SK-N-SH (cell line): Measurements from ENCODE around the gene PPARD. TPM values are rescaled to one million over a fixed set of nuclear protein-coding genes. Genes with fewer than 3 reads are reported as not detected.

Experiments used
- CTCF ChIA-PET: fragments of 300-600, 350-600 bp; formaldehyde crosslinking; extraction: SDS; loops from one replicate; lab custom pipeline; 2021; lab: Yijun Ruan, JAX
- POLR2A ChIA-PET: fragments of 350-600 bp; sonication (Branson Sonifier 250); formaldehyde crosslinking; extraction: SDS; loops from one replicate; lab custom pipeline; 2020; ENCODE audit warnings: antibody characterized with exemption, inconsistent platforms; lab: Yijun Ruan, JAX
- DNase-seq: peaks from one replicate; pipeline ENCODE4 v3.0.0; 2012
- H2AFZ ChIP-seq: fragments of 200-600 bp; sonication (generic); 2 replicates; pipeline ENCODE4 v1.8.1; 2016; ENCODE audit warnings: antibody characterized with exemption, mild to moderate bottlenecking, low read depth
- H3F3A ChIP-seq: fragments of 200-600 bp; sonication (generic); replicated peaks from 2 replicates; pipeline ENCODE3; 2016; ENCODE audit warnings: antibody characterized with exemption, mild to moderate bottlenecking; ENCODE audit not compliant: insufficient read depth
- H3K27ac ChIP-seq, 2 experiments: fragments of 200-500 bp in 1 of 2; fragments of 200-600 bp in 1 of 2; sonication (Bioruptor generic) in 1 of 2; sonication (generic), shearing (Covaris generic) in 1 of 2; 2 replicates each; pipeline versions ENCODE4 v1.5.1 to v1.6.1; 2014 to 2016; ENCODE audit warnings: low read depth in 2 of 2, inconsistent platforms in 1 of 2, low read length in 1 of 2, mild to moderate bottlenecking in 1 of 2, mixed read lengths in 1 of 2
- H3K27me3 ChIP-seq: fragments of 200-600 bp; sonication (generic), shearing (Covaris generic); 2 replicates; pipeline ENCODE4 v1.6.1; 2016; ENCODE audit warnings: mixed run types; ENCODE audit not compliant: insufficient read depth
- H3K36me3 ChIP-seq, 2 experiments: fragments of 200-500 bp in 1 of 2; fragments of 200-600 bp in 1 of 2; sonication (Bioruptor generic) in 1 of 2; sonication (generic) in 1 of 2; replicated peaks in 1 of 2; 2 replicates each; pipeline versions ENCODE3 to v1.5.1; 2014 to 2016; ENCODE audit warnings: low read length in 1 of 2, mild to moderate bottlenecking in 1 of 2; ENCODE audit not compliant: insufficient read depth in 2 of 2, control insufficient read depth in 1 of 2
- H3K4me1 ChIP-seq, 2 experiments: fragments of 200-500 bp in 1 of 2; fragments of 200-600 bp in 1 of 2; sonication (Bioruptor generic) in 1 of 2; sonication (generic), shearing (Covaris generic) in 1 of 2; 2 replicates each; pipeline versions ENCODE4 v1.5.1 to v1.6.1; 2014 to 2016; ENCODE audit warnings: low read depth in 1 of 2, low read length in 1 of 2, mixed run types in 1 of 2; ENCODE audit not compliant: insufficient read depth in 2 of 2, control insufficient read depth in 1 of 2
- H3K4me2 ChIP-seq: fragments of 200-600 bp; sonication (generic), shearing (Covaris generic); 2 replicates; pipeline ENCODE4 v1.6.1; 2017; ENCODE audit warnings: mixed run types
- H3K4me3 ChIP-seq, 2 experiments: fragments of 200-500 bp in 1 of 2; fragments of 200-600 bp in 1 of 2; sonication (Bioruptor generic) in 1 of 2; sonication (generic), shearing (Covaris generic) in 1 of 2; 2 replicates each; pipeline versions ENCODE4 v1.5.1 to v1.8.1; 2014 to 2016; ENCODE audit warnings: low read depth in 2 of 2, inconsistent platforms in 1 of 2, low read length in 1 of 2, mild to moderate bottlenecking in 1 of 2, mixed read lengths in 1 of 2, moderate library complexity in 1 of 2
- H3K79me2 ChIP-seq: fragments of 200-600 bp; sonication (generic); 2 replicates; pipeline ENCODE4 v1.8.1; 2017; ENCODE audit warnings: mild to moderate bottlenecking; ENCODE audit not compliant: insufficient read depth
- H3K9ac ChIP-seq: fragments of 200-600 bp; sonication (generic); 2 replicates; pipeline ENCODE4 v1.6.1; 2017; ENCODE audit warnings: mixed run types
- H3K9me2 ChIP-seq: fragments of 200-600 bp; sonication (generic); 2 replicates; pipeline ENCODE4 v1.6.1; 2017; ENCODE audit warnings: mixed run types
- H3K9me3 ChIP-seq: fragments of 200-600 bp; sonication (generic); 2 replicates; pipeline ENCODE4 v1.6.1; 2017; ENCODE audit warnings: mixed run types, mild to moderate bottlenecking, moderate library complexity
- H4K20me1 ChIP-seq: fragments of 200-600 bp; sonication (generic); 2 replicates; pipeline ENCODE4 v1.6.1; 2017; ENCODE audit warnings: mild to moderate bottlenecking, mixed run types; ENCODE audit not compliant: insufficient read depth
- ELF1 ChIP-seq: IDR thresholded peaks from 2 replicates; pipeline ENCODE4 v1.4.0; 2012
- FOXJ3 ChIP-seq: sonication (generic); formaldehyde crosslinking; IDR thresholded peaks from 2 replicates; pipeline ENCODE4 v1.5.1; 2020; ENCODE audit warnings: mild to moderate bottlenecking, missing genetic modification reagents
- GABPA ChIP-seq: IDR thresholded peaks from 2 replicates; pipeline ENCODE4 v1.4.0; 2012; ENCODE audit warnings: low read depth, mild to moderate bottlenecking
- GATA2 ChIP-seq: sonication (generic); formaldehyde crosslinking; IDR thresholded peaks from 2 replicates; pipeline ENCODE4 v1.5.0; 2020; ENCODE audit warnings: mild to moderate bottlenecking, missing genetic modification reagents
- JUND ChIP-seq: IDR thresholded peaks from 2 replicates; pipeline ENCODE4 v1.4.0; 2012
- MEF2A ChIP-seq: IDR thresholded peaks from 2 replicates; pipeline ENCODE4 v1.4.0; 2012; ENCODE audit warnings: low read depth, borderline replicate concordance
- NFIC ChIP-seq: IDR thresholded peaks from 2 replicates; pipeline ENCODE4 v1.4.0; 2012; ENCODE audit warnings: borderline replicate concordance
- RAD21 ChIP-seq: IDR thresholded peaks from 2 replicates; pipeline ENCODE4 v1.6.1; 2012; ENCODE audit warnings: mild to moderate bottlenecking, low read length
- SIN3A ChIP-seq: IDR thresholded peaks from 2 replicates; pipeline ENCODE4 v1.6.1; 2012; ENCODE audit warnings: low read depth, mild to moderate bottlenecking, low read length, moderate library complexity, borderline replicate concordance
- SMC3 ChIP-seq: IDR thresholded peaks from 2 replicates; pipeline ENCODE4 v1.6.1; 2012; ENCODE audit warnings: low read depth, low read length, improper control_type of control experiment
- TAF1 ChIP-seq: IDR thresholded peaks from 2 replicates; pipeline ENCODE4 v1.6.1; 2012; ENCODE audit warnings: low read depth, mild to moderate bottlenecking, low read length, moderate library complexity, borderline replicate concordance
- TCF12 ChIP-seq: IDR thresholded peaks from 2 replicates; pipeline ENCODE4 v1.4.0; 2012
- YY1 ChIP-seq: IDR thresholded peaks from 2 replicates; pipeline ENCODE4 v1.4.0; 2012; ENCODE audit warnings: low read depth, mild to moderate bottlenecking
- WGBS: methylation state at CpG from one replicate; pipeline ENCODE4 v1.1.6; 2017; ENCODE audit warnings: low lambda C conversion rate; 5-methylcytosine and 5-hydroxymethylcytosine counted together
- polyA plus RNA-seq, 3 experiments: library from polyadenylated mRNA; depleted of rRNA; stranded (reverse); fragments of >200 nt; gene quantifications; 2 replicates each; pipeline ENCODE4 v1.2.3, GENCODE V29; 2012
- TF ChIP-seq, protein P1 (sequence below): IDR thresholded peaks from 2 replicates; pipeline ENCODE4 v1.6.1; 2012; ENCODE audit warnings: mild to moderate bottlenecking, low read depth, low read length, moderate library complexity
- TF ChIP-seq, protein P2 (sequence below): IDR thresholded peaks from 2 replicates; pipeline ENCODE4 v1.4.0; 2012; ENCODE audit warnings: low read depth, borderline replicate concordance
- TF ChIP-seq, protein P3 (sequence below): IDR thresholded peaks from 2 replicates; pipeline ENCODE4; 2012
- TF ChIP-seq, protein P4 (sequence below): IDR thresholded peaks from 2 replicates; pipeline ENCODE4 v1.4.0; 2012; ENCODE audit warnings: low read depth
- TF ChIP-seq, protein P5 (sequence below): fragments of 150-350 bp; IDR thresholded peaks from 2 replicates; pipeline ENCODE4 v1.6.1; 2016; ENCODE audit warnings: mild to moderate bottlenecking, low read depth, low read length

PPARD gene
- polyA plus RNA-seq, 1 of the 3 experiments (the other 2 are of a cell fraction), result 13.3 TPM

DNA sequence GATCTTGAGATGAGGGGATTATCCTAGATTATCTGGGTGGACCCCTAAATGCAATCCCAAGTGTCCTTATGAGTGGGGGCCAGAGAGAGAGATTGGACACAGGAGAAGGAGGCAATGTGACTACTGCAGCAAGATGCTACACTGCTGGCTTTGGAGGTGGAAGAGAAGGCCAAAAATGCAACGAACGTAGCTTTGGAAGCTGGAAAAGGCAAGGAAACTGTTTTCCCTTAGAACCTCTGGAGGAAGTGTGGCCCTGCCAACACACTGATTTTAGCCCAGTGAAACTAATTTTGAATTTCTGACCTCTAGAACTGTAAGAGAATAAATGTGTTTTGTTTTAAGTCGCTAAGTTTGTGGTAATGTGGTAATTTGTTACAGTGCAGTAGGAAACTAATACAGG lies 15.7 kb downstream of the PPARD start:
- Histone ChIP-seq H3K79me2 (peaks cover 14% of the 10 kb centered on the region; the same call in 1 of the 2 replicates), H3K4me3 (no peak overlapping the region), H3K9me2 (no peaks in the 10 kb centered on the region), H2AFZ (no peak overlapping the region), H3K27ac (no peak overlapping the region; a peak in 1 of 4 replicates), H3K4me2 (no peak overlapping the region), H3K27me3 (no peaks in the 10 kb centered on the region)
- ChIA-PET CTCF (no interaction called here), POLR2A (no interaction called here)
- TF ChIP-seq, protein P1, sequence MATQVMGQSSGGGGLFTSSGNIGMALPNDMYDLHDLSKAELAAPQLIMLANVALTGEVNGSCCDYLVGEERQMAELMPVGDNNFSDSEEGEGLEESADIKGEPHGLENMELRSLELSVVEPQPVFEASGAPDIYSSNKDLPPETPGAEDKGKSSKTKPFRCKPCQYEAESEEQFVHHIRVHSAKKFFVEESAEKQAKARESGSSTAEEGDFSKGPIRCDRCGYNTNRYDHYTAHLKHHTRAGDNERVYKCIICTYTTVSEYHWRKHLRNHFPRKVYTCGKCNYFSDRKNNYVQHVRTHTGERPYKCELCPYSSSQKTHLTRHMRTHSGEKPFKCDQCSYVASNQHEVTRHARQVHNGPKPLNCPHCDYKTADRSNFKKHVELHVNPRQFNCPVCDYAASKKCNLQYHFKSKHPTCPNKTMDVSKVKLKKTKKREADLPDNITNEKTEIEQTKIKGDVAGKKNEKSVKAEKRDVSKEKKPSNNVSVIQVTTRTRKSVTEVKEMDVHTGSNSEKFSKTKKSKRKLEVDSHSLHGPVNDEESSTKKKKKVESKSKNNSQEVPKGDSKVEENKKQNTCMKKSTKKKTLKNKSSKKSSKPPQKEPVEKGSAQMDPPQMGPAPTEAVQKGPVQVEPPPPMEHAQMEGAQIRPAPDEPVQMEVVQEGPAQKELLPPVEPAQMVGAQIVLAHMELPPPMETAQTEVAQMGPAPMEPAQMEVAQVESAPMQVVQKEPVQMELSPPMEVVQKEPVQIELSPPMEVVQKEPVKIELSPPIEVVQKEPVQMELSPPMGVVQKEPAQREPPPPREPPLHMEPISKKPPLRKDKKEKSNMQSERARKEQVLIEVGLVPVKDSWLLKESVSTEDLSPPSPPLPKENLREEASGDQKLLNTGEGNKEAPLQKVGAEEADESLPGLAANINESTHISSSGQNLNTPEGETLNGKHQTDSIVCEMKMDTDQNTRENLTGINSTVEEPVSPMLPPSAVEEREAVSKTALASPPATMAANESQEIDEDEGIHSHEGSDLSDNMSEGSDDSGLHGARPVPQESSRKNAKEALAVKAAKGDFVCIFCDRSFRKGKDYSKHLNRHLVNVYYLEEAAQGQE, result no peak
- no peak for TF ChIP-seq SIN3A
- TF ChIP-seq, protein P2, sequence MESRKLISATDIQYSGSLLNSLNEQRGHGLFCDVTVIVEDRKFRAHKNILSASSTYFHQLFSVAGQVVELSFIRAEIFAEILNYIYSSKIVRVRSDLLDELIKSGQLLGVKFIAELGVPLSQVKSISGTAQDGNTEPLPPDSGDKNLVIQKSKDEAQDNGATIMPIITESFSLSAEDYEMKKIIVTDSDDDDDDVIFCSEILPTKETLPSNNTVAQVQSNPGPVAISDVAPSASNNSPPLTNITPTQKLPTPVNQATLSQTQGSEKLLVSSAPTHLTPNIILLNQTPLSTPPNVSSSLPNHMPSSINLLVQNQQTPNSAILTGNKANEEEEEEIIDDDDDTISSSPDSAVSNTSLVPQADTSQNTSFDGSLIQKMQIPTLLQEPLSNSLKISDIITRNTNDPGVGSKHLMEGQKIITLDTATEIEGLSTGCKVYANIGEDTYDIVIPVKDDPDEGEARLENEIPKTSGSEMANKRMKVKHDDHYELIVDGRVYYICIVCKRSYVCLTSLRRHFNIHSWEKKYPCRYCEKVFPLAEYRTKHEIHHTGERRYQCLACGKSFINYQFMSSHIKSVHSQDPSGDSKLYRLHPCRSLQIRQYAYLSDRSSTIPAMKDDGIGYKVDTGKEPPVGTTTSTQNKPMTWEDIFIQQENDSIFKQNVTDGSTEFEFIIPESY, result no peak
- TF ChIP-seq, protein P3, sequence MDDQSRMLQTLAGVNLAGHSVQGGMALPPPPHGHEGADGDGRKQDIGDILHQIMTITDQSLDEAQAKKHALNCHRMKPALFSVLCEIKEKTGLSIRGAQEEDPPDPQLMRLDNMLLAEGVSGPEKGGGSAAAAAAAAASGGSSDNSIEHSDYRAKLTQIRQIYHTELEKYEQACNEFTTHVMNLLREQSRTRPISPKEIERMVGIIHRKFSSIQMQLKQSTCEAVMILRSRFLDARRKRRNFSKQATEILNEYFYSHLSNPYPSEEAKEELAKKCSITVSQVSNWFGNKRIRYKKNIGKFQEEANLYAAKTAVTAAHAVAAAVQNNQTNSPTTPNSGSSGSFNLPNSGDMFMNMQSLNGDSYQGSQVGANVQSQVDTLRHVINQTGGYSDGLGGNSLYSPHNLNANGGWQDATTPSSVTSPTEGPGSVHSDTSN, result no peak
- TF ChIP-seq, all 33 proteins: peak for 0
- Histone ChIP-seq H3K36me3 (peaks cover 7 to 17% of the 10 kb centered on the region in 2 experiments), H3F3A (no peaks in the 10 kb centered on the region), H3K4me1 (peaks cover 11 to 41% of the 10 kb centered on the region in 2 experiments; a peak in 1 of 4 replicates), H3K9ac (no peak overlapping the region), H4K20me1 (no peaks in the 10 kb centered on the region; the same call in 1 of the 2 replicates), H3K9me3 (no peaks in the 10 kb centered on the region)
- 94% methylated on average over 3 of the region's 3 CpGs for WGBS
- no peak for DNase-seq

DNA sequence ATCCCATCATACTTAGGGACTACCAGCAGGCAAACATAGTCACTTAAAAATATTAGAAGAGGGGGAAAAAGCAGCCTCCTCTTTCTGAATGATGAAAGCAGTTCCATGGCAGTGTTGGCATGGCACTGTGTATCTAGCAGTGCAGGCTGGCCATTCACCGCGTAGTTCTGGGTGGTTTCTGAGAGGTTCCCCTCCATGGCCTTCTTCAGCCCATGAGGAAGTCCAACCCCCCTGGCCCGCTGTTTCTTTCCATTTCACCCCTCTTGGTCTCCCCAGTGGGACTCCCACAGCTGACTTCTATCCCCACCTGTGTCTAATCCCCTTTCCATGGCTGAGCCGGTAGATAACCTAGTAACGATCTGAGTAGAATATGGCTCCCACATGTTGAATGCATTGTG lies 17.0 kb downstream of the PPARD start:
- peaks cover 7 to 10% of the 10 kb centered on the region in 2 experiments for H3K36me3 ChIP-seq
- no peak overlapping the region for H2AFZ ChIP-seq
- H3K9me3 ChIP-seq, result no peaks in the 10 kb centered on the region
- no peak for DNase-seq
- no peak overlapping the region for H3K4me3 ChIP-seq
- H3K4me1 ChIP-seq, result peaks cover 11 to 46% of the 10 kb centered on the region in 2 experiments; a peak in 1 of 4 replicates
- no peaks in the 10 kb centered on the region for H3K27me3 ChIP-seq
- H3F3A ChIP-seq, result peaks cover 3% of the 10 kb centered on the region
- peaks cover 21% of the 10 kb centered on the region; the same call in 1 of the 2 replicates for H3K79me2 ChIP-seq
- peak overlapping the region; percentile 43 to 45; a peak in 2 of 4 replicates for H3K27ac ChIP-seq
- CTCF ChIA-PET, result no interaction called here
- POLR2A ChIA-PET, result no interaction called here
- H3K9me2 ChIP-seq, result no peaks in the 10 kb centered on the region
- H4K20me1 ChIP-seq, result no peaks in the 10 kb centered on the region; the same call in 1 of the 2 replicates
- H3K4me2 ChIP-seq, result no peak overlapping the region
- H3K9ac ChIP-seq, result no peak overlapping the region
- 100% methylated on average over 3 of the region's 5 CpGs for WGBS
- TF ChIP-seq, protein P2, result no peak
- no peak for TF ChIP-seq FOXJ3 (CRISPR knock-in tag)
- TF ChIP-seq TCF12, result no peak
- no peak for TF ChIP-seq NFIC
- no peak for TF ChIP-seq SIN3A
- TF ChIP-seq GABPA, result no peak
- TF ChIP-seq, protein P4, sequence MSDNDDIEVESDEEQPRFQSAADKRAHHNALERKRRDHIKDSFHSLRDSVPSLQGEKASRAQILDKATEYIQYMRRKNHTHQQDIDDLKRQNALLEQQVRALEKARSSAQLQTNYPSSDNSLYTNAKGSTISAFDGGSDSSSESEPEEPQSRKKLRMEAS, result no peak
- no peak for TF ChIP-seq RAD21
- TF ChIP-seq, protein P5, sequence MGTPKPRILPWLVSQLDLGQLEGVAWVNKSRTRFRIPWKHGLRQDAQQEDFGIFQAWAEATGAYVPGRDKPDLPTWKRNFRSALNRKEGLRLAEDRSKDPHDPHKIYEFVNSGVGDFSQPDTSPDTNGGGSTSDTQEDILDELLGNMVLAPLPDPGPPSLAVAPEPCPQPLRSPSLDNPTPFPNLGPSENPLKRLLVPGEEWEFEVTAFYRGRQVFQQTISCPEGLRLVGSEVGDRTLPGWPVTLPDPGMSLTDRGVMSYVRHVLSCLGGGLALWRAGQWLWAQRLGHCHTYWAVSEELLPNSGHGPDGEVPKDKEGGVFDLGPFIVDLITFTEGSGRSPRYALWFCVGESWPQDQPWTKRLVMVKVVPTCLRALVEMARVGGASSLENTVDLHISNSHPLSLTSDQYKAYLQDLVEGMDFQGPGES, result no peak
- TF ChIP-seq TAF1, result no peak
- no peak for TF ChIP-seq GATA2 (CRISPR knock-in tag)
- no peak for TF ChIP-seq YY1
- TF ChIP-seq SMC3, result no peak
- no peak for TF ChIP-seq ELF1
- TF ChIP-seq JUND, result no peak
- no peak for TF ChIP-seq MEF2A
